CD4-positive, alpha-beta T cell treated with Interleukin-15 for 1 hour (primary cell): ENCODE data around the gene KRTAP4-1.
"Not testable (repeated sequence)": the region's sequence is repeated elsewhere in the genome, so short reads cannot be mapped to it uniquely, and the experiment has no call there.

Experiments
- DNase-seq: peaks from one replicate; pipeline ENCODE4 v3.0.0-alpha.2; 2020

Gene KRTAP4-1

DNA sequence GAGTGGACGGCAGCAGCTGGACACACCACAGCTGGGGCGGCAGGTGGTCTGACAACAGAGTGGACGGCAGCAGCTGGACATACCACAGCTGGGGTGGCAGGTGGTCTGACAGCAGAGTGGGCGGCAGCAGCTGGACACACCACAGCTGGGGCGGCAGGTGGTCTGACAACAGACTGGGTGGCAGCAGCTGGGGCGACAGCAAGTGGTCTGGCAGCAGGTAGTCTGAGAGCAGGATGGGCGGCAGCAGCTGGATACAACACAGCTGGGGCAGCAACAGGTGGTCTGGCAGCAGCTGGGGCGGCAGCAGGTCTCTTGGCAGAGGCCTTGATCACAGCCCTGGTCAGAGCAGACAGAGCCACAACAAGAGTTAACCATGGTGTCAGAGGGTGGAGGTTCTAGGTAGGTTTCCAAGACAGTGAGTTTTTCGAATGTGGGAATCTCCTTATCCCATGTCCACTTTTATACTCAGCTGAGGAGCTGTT lies at the start of gene KRTAP4-1:
TSS of gene KRTAP4-1 (minus strand) at position 432 of the 482 bp plus-strand sequence. CDS start at position 375, 57 bp downstream.
- no peak for DNase-seq

DNA sequence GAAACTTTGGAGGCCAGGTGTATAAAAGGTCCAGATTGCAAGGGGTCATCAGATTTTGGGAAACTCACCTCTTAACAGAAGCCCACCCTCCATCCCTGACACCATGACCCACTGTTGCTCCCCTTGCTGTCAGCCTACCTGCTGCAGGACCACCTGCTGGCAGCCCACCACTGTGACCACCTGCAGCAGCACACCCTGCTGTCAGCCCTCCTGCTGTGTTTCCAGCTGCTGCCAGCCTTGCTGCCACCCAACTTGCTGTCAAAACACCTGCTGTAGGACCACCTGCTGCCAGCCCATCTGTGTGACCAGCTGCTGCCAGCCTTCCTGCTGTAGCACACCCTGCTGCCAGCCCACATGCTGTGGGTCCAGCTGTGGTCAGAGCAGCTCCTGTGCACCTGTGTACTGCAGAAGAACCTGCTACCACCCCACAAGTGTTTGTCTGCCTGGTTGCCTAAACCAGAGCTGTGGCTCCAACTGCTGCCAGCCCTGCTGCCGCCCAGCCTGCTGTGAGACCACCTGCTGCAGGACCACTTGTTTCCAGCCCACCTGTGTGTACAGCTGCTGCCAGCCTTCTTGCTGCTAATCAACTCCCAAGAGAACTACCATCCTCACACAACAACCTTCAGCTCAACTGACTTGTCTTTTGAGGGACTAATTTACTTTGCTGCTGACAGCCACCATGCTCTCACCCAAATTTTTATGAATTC lies 47.8 kb upstream of the KRTAP4-1 start, which contains the start of gene KRTAP9-3:
TSS of gene KRTAP9-3 (plus strand) at position 51 of the 707 bp plus-strand sequence. CDS start at position 104, 53 bp downstream.
- DNase-seq, result not testable (repeated sequence)

DNA sequence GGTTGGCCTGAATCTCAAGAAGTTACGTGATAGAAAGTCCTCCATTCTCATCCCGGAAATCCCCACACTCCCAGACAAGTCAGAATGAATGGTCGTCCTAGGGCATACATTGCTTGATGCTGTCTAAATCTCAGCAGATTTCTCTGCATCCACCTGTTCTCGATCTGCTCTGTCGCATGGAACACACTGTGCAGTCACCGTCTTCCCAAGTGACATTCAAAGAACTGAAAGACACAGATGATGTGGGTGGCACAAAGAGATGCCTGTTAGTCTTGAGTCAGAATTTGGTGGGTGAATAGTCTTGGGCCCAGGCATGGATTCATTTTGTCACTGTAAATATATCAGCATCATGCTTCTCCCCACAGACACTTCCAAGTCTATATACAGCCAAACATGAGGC lies 47.0 kb upstream of the KRTAP4-1 start:
- DNase-seq, result no peak

GRCh38 chr17:41230094-41230493 lies 45.4 kb upstream of the KRTAP4-1 start:
- no peak for DNase-seq

DNA sequence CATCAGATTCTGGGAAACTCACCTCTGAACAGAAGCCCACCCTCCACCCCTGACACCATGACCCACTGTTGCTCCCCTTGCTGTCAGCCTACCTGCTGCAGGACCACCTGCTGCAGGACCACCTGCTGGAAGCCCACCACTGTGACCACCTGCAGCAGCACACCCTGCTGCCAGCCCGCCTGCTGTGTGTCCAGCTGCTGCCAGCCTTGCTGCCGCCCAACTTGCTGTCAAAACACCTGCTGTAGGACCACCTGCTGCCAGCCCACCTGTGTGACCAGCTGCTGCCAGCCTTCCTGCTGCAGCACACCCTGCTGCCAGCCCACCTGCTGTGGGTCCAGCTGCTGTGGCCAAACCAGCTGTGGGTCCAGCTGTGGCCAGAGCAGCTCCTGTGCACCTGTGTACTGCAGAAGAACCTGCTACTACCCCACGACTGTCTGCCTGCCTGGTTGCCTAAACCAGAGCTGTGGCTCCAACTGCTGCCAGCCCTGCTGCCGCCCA lies 41.9 kb upstream of the KRTAP4-1 start, which contains the start of gene KRTAP9-2:
TSS of gene KRTAP9-2 (plus strand) at position 51 of the 498 bp plus-strand sequence. CDS start at position 58, 7 bp downstream.
- DNase-seq, result not testable (repeated sequence)

DNA sequence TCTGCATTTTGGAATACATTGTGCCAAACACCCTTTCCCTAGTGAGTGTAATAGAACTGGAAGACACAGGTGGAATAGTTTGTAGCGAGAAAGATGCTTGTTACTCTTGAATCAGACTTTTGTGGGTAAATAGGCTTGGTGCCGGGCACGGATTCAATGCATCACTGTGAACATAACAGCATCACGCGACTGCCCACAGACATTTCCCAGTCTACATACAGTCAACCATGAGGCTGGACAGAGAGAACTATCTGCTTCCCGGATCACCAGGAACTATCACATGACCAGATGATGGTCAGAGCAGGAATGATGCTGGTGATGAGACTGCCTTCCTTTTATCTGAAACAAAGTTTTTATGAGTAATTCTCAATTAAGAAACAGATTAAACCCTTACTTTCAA lies 41.3 kb upstream of the KRTAP4-1 start:
- no peak for DNase-seq

GRCh38 chr17:41223821-41224220 lies 39.1 kb upstream of the KRTAP4-1 start:
- DNase-seq, result no peak

- DNase-seq, result no peak
These were observed 31.0 kb upstream of the KRTAP4-1 start for GRCh38 chr17:41215681-41216080.

DNA sequence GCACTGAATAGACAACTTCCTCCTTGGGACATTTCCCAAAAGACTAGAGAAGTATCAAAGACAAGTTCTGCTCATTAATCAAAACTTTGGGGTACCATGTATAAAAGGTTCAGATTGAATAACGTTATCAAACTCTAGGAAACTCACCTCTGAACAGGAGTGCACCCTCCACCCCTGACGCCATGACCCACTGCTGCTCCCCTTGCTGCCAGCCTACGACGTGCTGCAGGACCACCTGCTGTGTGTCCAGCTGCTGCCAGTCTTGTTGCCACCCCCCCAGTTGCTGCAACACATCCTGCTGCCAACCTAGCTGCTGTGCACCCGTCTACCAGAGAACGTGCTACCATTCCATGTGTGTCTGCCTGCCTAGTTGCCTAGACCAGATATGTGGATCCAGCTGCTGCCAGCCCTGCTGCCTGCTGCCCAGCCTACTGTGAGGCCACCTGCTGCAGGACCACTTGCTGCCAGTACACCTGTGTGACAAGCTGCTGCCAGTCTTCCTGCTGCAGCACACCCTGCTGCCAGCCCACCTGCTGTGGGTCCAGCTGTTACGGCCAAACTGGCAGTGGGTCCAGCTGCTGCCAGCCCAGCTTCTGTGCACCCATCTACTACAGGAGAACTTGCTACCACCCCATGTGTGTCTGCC lies 27.9 kb upstream of the KRTAP4-1 start:
- no peak for DNase-seq

- DNase-seq, result no peak
These were observed 27.2 kb upstream of the KRTAP4-1 start for GRCh38 chr17:41211845-41212466.

GRCh38 chr17:41199421-41200078 lies 14.8 kb upstream of the KRTAP4-1 start:
- DNase-seq, result no peak

DNA sequence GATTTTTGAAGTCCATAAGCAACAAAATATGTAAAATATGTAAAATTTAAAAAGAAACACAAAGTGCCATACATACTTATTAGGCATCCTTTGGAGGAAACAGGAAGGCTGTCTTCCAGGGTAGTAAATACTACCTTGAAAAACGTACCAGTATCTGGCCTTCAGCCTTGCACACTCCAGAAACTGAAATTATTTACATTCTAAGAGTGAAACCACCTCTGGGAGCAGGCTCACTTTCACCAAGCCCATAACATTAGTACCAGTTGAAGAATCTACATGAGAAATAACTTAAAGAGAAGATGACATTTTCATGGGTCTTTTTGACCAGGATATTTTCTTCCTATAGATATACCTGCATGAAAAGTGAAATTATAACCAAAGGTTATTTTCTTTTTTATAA lies 11.4 kb upstream of the KRTAP4-1 start:
- no peak for DNase-seq

GRCh38 chr17:41190328-41190727 lies 5.6 kb upstream of the KRTAP4-1 start:
- no peak for DNase-seq

DNA sequence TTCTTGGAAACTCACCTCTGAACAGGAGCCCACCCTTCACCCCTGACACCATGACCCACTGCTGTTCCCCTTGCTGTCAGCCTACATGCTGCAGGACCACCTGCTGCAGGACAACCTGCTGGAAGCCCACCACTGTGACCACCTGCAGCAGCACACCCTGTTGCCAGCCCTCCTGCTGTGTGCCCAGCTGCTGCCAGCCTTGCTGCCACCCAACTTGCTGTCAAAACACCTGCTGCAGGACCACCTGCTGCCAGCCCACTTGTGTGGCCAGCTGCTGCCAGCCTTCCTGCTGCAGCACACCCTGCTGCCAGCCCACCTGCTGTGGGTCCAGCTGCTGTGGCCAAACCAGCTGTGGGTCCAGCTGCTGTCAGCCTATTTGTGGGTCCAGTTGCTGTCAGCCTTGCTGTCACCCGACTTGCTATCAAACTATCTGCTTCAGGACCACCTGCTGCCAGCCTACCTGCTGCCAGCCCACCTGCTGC lies 5.2 kb upstream of the KRTAP4-1 start, which contains the start of gene KRTAP9-1:
TSS of gene KRTAP9-1 (plus strand) at position 51 of the 482 bp plus-strand sequence. CDS start at position 51, 0 bp downstream.
- not testable (repeated sequence) for DNase-seq

DNA sequence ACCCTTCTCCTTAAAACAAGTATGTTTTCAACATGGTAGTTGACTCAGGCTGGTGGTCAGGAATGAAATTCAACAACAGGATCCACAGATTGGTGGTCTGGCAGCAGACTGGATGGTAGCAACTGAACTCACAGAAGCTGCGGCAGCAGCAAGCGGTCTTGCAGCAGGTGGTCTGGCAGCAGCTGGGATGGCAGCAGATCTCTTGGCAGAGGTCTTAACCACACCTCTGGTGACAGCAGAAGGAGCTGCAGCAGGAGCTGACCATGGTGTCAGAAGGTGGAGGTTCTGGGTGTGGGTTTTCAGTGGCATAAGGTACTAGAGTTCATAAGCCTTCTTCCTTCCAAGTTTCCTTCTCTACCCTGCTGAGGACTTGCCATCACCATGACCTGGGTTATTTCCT lies 2.2 kb upstream of the KRTAP4-1 start:
- DNase-seq, result no peak

DNA sequence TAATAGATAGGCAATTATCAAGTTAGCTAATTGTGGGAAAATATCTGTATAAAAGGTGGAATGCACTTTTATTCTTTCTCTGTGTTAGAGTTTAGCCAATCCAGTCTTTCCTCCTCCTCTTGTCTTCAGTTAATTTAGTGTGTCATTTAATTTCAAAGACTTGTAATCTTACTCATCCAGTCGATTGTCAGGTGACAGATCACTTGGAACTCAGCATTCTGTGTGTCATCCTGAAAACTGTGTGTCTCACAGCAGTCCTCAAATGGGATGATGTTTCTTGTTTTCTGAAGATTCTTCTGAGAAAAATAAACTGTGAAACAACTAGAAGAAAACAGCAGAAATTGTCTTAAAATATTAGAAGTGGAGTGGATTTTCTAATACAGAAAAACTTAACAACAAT lies 290 bp upstream of the KRTAP4-1 start:
- DNase-seq, result no peak

GRCh38 chr17:41178843-41179616 lies 5.7 kb downstream of the KRTAP4-1 start:
- no peak for DNase-seq

DNA sequence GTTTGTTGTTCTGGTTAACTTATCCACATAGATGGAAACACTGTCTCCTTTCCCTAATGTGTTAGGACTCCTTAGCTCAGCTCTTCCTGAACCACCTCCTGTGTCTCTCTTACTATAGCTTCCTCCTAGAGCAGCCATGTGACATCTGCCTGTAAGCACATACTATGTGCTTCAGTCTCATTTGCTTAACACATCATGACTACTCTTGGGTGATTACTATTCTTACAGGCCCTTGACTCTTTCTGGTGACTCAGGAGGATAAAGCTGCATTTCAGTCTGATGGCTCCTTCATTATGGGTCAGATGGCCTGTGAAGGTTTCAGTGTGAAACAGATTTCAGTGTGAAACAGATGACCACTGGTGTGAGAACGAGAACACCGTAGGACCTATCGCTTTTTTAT lies 6.4 kb downstream of the KRTAP4-1 start:
- DNase-seq, result no peak

- DNase-seq, result no peak
These were observed 6.9 kb downstream of the KRTAP4-1 start, which contains the start of gene KRTAP4-2 for GRCh38 chr17:41177727-41178271. Gene KRTAP4-2 (minus strand): TSS chr17:41178221. CDS start chr17:41178164, 57 bp downstream.

DNA sequence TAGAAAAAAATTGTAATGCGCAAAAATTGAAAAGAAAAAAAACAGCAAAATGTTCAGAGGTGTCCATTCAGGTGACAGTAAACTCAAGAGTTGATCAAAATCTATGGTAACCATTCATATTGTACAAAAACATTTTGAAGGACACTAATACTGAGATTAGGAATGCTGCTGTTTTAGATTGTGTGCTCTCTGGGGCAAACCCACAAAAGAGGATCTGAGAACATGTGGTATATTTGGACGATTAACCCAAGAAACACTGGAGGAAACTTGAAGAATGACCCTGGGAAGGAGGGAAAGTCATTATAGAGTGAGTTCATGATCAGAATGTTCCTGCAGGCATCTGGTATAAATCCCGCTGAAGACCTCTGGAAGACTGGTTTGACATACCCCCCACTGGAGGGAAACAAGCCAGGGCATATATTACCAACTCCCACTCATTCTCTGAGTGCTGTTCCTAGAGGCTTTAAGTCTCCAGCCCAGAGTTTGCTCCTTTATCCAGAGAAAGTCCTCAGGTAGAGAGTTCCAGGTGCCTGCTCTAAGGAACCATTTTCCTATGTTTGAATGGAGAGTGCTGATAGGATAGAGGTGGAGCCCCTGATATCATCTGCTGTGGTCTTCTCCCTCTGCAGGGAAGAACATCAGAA lies 7.8 kb downstream of the KRTAP4-1 start:
- no peak for DNase-seq

DNA sequence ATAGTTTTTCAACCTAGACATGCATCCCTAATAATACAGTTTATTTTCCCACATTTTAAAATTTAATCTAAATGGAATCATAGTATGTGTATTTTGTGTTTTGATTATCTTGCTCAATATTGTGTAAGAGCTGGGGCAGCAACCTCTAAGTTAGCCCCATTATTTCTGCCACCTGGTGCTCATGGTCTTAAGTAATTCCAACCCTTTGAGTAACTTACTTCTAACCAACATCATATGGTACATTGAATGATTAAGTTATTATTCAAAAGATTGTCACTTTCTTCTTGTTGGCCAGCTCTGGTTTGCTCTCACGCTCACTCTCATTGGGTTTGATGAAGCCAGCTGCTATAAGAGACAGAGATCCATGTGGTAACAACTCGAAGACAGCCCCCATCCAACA lies 12.8 kb downstream of the KRTAP4-1 start:
- DNase-seq, result no peak
